NCI-H2171 (cell line): ENCODE data around the gene PYURF.
"Not testable (repeated sequence)": the region's sequence is repeated elsewhere in the genome, so short reads cannot be mapped to it uniquely, and the experiment has no call there.

ENCODE experiments used
- DNase-seq: peaks from one replicate; lab custom pipeline; 2025; lab: John Stamatoyannopoulos, UW

PYURF gene

GRCh38 chr4:88523325-88524129, at the start of gene PYURF:
TSS of gene PYURF (minus strand) at chr4:88523776. CDS start at chr4:88523700, 76 bp downstream.
- DNase-seq, result peak; percentile 65

GRCh38 chr4:88570001-88570400, 46.4 kb upstream of the PYURF start:
- DNase-seq, result no peak

GRCh38 chr4:88567591-88567990, 44.0 kb upstream of the PYURF start:
- DNase-seq, result no peak

GRCh38 chr4:88549815-88550214, 26.2 kb upstream of the PYURF start:
- DNase-seq, result no peak

- DNase-seq, result not testable (repeated sequence)
Observed at GRCh38 chr4:88539322-88540068, 15.9 kb upstream of the PYURF start.

- no peak for DNase-seq
Observed at GRCh38 chr4:88537709-88538108, 14.1 kb upstream of the PYURF start.

- DNase-seq, result no peak
Observed at GRCh38 chr4:88535090-88535755, 11.6 kb upstream of the PYURF start.

GRCh38 chr4:88533937-88534750, 10.6 kb upstream of the PYURF start:
- DNase-seq, result no peak

GRCh38 chr4:88533088-88533790, 9.7 kb upstream of the PYURF start:
- no peak for DNase-seq

- no peak for DNase-seq
Observed at GRCh38 chr4:88531549-88531948, 8.0 kb upstream of the PYURF start.

GRCh38 chr4:88528861-88529260, 5.3 kb upstream of the PYURF start:
- no peak for DNase-seq

- no peak for DNase-seq
Observed at GRCh38 chr4:88527787-88528186, 4.2 kb upstream of the PYURF start.

GRCh38 chr4:88526221-88526815, 2.7 kb upstream of the PYURF start:
- no peak for DNase-seq

- no peak for DNase-seq
Observed at GRCh38 chr4:88524171-88524570, 595 bp upstream of the PYURF start.

GRCh38 chr4:88522702-88523324, 763 bp downstream of the PYURF start:
- DNase-seq, result no peak

- no peak for DNase-seq
Observed at GRCh38 chr4:88518911-88519310, 4.7 kb downstream of the PYURF start.

GRCh38 chr4:88517825-88518224, 5.8 kb downstream of the PYURF start:
- no peak for DNase-seq

- no peak for DNase-seq
Observed at GRCh38 chr4:88516746-88517145, 6.8 kb downstream of the PYURF start.

- DNase-seq, result no peak
Observed at GRCh38 chr4:88514557-88515511, 8.7 kb downstream of the PYURF start.
